ENCODE measurements around the gene AP2A2. TPM values are rescaled to one million over a fixed set of nuclear protein-coding genes. Genes with fewer than 3 reads are reported as not detected.

AP2A2 gene
- total RNA-seq, 1 donor from 2014 or later, result 26.3 TPM

GRCh38 chr11:924406-925157 is 1.1 kb upstream of the AP2A2 start:
- DNase-seq (ENCODE audit: low read depth, low spot score), result no peak

DNA sequence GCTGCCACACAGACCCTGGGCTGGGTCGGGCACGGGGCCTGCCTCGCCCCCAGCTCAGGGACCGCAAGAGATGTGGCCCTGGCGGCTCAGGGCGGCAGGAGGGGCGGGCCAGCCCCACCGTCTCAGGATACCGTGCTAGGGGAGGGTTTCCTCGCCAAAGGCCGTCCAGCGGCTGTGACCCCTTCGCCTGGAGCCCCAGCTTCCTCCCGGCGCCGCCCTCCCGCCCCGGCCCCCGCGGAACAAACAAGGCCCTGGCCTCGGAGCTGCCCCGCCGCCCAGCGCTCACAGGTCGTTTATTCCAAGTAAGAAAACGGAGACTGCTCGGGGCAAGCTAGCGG is 543 bp upstream of the AP2A2 start:
- DNase-seq (ENCODE audit: low read depth, low spot score), result no peak

- peak; percentile 60 for DNase-seq (ENCODE audit: low read depth, low spot score)
These were observed 759 bp downstream of the AP2A2 start for GRCh38 chr11:926341-926916.

GRCh38 chr11:927871-928270 is 2.2 kb downstream of the AP2A2 start:
- DNase-seq (ENCODE audit: low read depth, low spot score), result no peak

DNA sequence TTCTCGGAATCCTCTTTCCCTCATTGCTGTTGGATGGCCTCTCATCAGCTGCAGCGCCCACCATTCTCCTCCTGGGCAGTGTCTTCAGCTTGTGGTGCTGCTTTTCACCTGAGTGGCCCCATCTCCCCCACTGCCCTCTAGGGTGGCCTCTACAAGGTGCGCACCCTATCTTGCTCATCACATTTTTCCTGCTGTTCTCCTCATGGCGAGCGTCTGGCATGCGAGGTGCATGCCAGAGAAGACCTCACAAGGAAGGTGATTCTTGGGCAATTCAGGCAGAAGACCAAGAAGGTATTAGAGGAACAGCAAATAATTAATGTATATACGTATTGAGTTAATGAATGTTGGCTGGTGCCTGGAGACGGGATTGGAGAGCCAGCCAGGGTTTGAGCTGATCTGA is 3.1 kb downstream of the AP2A2 start:
- no peak for DNase-seq (ENCODE audit: low read depth, low spot score)

DNA sequence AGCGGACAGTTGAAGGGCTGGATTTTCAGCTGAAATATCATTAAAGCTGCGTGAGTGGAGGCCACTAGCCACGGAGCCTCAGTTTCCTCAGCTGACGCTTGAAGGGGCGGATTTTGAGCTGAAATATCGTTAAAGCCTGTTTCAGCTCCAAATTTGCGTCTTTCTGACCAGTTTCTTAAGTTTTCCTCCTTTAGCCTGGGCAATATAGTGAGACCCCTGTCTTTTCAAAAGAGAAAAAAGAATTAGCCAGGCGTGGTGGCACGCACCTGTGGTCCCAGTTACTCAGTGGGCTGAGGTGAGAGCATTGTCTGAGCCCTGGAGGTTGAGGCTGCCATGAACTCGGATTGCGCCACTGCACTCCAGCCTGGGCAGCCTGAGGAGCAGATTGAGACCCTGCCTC is 3.7 kb downstream of the AP2A2 start:
- no peak for DNase-seq (ENCODE audit: low read depth, low spot score)

DNA sequence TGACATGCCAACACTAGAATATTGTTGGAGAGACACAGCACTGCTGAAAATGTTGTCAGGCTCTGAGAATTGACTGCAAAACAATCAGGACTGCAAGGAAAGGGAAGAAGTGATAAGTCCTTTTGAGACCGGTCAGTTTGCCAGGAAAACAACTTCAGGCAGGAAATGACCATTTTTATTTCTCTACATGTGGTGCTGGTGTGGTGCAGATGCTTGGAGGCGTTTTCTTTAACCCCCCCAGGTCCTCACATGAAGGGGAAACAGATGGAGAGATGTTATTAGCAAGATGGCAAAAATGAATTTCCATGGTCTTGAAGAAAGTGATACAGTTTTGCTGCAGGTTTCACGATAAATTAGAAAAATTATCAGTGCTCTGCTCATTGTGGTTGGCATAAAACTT is 5.7 kb downstream of the AP2A2 start:
- peak; percentile 87 for DNase-seq (ENCODE audit: low read depth, low spot score)

- peak; percentile 50 for DNase-seq (ENCODE audit: low read depth, low spot score)
These were observed 6.8 kb downstream of the AP2A2 start for GRCh38 chr11:932435-932834.

GRCh38 chr11:933142-933851 is 7.6 kb downstream of the AP2A2 start:
- no peak for DNase-seq (ENCODE audit: low read depth, low spot score)

DNA sequence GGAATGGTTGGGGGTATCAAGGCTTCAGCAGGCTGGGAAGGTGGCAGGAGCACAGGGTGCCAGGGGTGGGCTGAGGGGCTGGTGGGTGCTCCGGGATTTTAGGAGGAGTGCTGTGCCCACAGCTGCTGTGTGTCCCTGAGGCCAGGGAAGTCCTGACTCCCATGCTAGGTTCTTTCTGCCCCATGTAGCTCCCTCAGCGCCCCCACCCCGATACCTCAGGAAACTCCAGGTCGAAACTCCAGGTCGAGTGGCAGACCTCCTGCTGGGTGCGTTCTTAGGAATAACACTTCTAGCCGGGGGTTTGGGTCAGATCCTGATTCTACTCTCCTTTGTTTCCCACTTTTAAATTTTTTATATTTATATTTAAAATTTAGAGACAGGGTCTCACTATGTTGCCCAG is 8.3 kb downstream of the AP2A2 start:
- DNase-seq (ENCODE audit: low read depth, low spot score), result no peak

GRCh38 chr11:934527-934926 is 8.9 kb downstream of the AP2A2 start:
- no peak for DNase-seq (ENCODE audit: low read depth, low spot score)

GRCh38 chr11:936199-936598 is 10.5 kb downstream of the AP2A2 start:
- no peak for DNase-seq (ENCODE audit: low read depth, low spot score)

DNA sequence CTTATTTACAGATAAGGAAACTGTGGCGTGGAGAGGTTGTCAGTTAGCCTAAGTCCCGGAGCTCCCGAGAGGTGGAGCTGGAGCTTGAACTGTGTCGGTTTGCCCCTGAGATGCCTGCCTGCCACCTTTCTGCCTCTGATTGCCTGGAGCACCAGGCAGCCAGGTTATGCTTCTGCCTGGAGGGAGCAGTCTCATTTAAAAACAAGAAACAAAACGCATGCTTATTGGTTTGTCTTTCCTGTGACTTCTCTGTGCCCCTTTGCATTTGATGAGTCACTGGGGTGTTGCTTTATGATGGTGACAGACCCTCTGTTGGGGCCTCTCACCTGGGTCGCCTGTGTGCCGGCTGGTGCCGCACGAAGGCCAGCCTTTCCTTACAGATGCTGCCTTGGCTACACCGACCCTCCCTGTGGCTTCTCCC is 12.2 kb downstream of the AP2A2 start:
- DNase-seq (ENCODE audit: low read depth, low spot score), result no peak

DNA sequence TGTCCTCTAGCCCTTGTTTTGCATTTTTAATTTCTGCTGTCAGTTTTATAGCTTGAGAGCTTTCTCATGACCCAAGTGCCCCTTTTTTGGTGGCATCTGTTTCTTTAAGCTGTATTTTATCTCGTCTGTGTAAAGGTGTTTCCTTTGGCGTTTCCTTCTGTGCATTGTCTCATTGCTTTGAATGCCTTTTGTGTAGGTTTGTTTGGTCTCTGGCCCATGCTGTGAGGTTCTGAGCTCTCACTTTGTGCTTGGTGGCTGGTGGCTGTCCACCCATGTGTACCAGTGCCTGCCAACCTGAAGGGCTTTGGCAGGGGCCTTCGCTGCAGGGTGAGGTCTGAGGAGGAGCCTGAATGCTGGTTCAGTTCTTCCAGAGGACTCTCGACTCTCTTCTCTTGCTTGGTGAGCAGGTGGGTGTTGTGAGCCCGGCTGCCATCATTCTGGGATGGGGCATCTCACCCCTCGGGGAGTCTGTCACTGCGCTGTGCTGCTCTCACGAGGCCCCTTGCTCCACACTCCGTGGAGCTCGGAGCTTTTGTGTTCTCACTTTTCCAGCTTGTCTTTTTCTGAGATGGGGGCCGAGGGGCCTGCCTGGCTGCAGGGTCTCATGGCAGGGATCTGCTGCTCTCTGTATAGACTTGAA is 14.9 kb downstream of the AP2A2 start:
- DNase-seq (ENCODE audit: low read depth, low spot score), result peak; percentile 40

- no peak for DNase-seq (ENCODE audit: low read depth, low spot score)
These were observed 17.2 kb downstream of the AP2A2 start for GRCh38 chr11:942823-943222.

GRCh38 chr11:944711-945470 is 19.2 kb downstream of the AP2A2 start:
- DNase-seq (ENCODE audit: low read depth, low spot score), result no peak

DNA sequence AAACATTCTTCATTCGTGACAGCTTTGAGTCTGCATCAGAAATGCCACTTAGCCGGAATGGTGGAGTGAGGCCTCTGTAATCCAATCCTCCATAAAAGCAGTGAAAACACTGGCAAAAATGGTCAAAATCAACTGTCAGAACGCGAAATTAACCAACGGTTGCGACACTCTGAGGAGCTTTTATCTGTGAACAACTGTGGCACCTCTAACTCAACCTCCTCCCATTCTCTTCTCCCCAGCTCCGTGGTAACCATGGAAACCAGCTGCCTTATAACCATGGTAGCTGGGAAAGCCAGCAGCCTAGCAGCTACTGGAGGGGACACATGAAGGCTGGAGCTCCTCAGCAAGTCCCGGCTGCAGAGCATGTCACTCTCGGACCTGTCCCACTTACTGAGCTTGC is 20.3 kb downstream of the AP2A2 start:
- DNase-seq (ENCODE audit: low read depth, low spot score), result no peak

GRCh38 chr11:947744-948143 is 22.1 kb downstream of the AP2A2 start:
- no peak for DNase-seq (ENCODE audit: low read depth, low spot score)

DNA sequence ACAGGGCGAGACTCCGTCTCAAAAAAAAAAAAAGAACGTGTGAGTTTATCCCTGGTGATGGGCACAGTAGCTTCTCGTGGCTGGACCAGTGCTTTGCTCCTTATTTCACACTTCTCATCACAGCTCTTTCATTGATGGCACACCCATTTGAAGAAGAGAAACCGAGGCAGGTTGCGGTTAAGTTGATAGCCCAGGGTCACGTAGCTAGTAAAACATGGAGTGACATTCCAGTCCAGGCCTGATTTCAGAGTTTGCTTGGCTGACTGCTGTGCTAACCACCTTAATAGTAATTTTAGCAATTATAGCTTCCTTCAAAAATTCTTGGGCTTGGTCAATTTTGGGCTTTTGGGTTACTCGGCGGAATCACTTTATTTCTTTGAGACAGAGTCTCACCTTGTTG is 25.8 kb downstream of the AP2A2 start:
- no peak for DNase-seq (ENCODE audit: low read depth, low spot score)

- DNase-seq (ENCODE audit: low read depth, low spot score), result no peak
These were observed 27.0 kb downstream of the AP2A2 start for GRCh38 chr11:952406-953385.
